GM19452 (cell line): Measurements from ENCODE around the gene LGALS7.
"Not testable (repeated sequence)": the region's sequence is repeated elsewhere in the genome, so short reads cannot be mapped to it uniquely, and the experiment has no call there.

ENCODE experiments used
- ATAC-seq: cut with Tn5 transposase; IDR thresholded peaks from one replicate; pipeline ENCODE4 v1.9.1; 2021; ENCODE audit not compliant: unreplicated experiment

The LGALS7 gene

GRCh38 chr19:38800577-38801347 is 27.4 kb upstream of the LGALS7 start:
- no peak for ATAC-seq

- ATAC-seq = no peak
Observed at GRCh38 chr19:38799104-38799503, 25.8 kb upstream of the LGALS7 start.

- not testable (repeated sequence) for ATAC-seq
Observed at GRCh38 chr19:38797781-38798180, 24.5 kb upstream of the LGALS7 start.

- ATAC-seq = no peak
Observed at GRCh38 chr19:38796154-38796553, 22.8 kb upstream of the LGALS7 start.

GRCh38 chr19:38795549-38795948 is 22.2 kb upstream of the LGALS7 start:
- ATAC-seq = no peak

GRCh38 chr19:38793671-38794070 is 20.4 kb upstream of the LGALS7 start:
- ATAC-seq = no peak

- ATAC-seq = no peak
Observed at GRCh38 chr19:38793177-38793576, 19.9 kb upstream of the LGALS7 start.

GRCh38 chr19:38792250-38793111 is 19.2 kb upstream of the LGALS7 start:
- ATAC-seq = no peak

GRCh38 chr19:38791451-38792064 is 18.2 kb upstream of the LGALS7 start:
- peak; percentile 63 for ATAC-seq

- not testable (repeated sequence) for ATAC-seq
Observed at GRCh38 chr19:38790507-38791403, 17.4 kb upstream of the LGALS7 start.

GRCh38 chr19:38788478-38789243 is 15.3 kb upstream of the LGALS7 start, which contains the start of gene LGALS7B:
LGALS7B (plus strand) TSS chr19:38789200; CDS start chr19:38789227, 27 bp downstream.
- ATAC-seq = no peak

GRCh38 chr19:38786572-38787265 is 13.4 kb upstream of the LGALS7 start:
- ATAC-seq = no peak

GRCh38 chr19:38786061-38786460 is 12.7 kb upstream of the LGALS7 start:
- ATAC-seq = not testable (repeated sequence)

- ATAC-seq = no peak
Observed at GRCh38 chr19:38785187-38785699, 11.9 kb upstream of the LGALS7 start.

GRCh38 chr19:38784224-38784623 is 10.9 kb upstream of the LGALS7 start:
- ATAC-seq = no peak

GRCh38 chr19:38782212-38782611 is 8.9 kb upstream of the LGALS7 start:
- not testable (repeated sequence) for ATAC-seq

GRCh38 chr19:38781058-38781457 is 7.7 kb upstream of the LGALS7 start:
- ATAC-seq = no peak

GRCh38 chr19:38780443-38780842 is 7.1 kb upstream of the LGALS7 start:
- no peak for ATAC-seq

- no peak for ATAC-seq
Observed at GRCh38 chr19:38778733-38779132, 5.4 kb upstream of the LGALS7 start.
